WTC11 (cell line): ENCODE measurements around the gene SNX20. TPM values are rescaled to one million over a fixed set of nuclear protein-coding genes. Genes with fewer than 3 reads are reported as not detected.
A peak's percentile ranks its signal among the peaks of the same experiment; 100 is the strongest.

Experiments used
- ATAC-seq: fragments of 200-7000 bp; cut with Tn5 transposase; 2 replicates; pipeline ENCODE4 v1.10.0; 2021; ENCODE audit warnings: mild to moderate bottlenecking, moderate library complexity
- CTCF ChIA-PET: fragments of 300-600 bp; sonication (Branson Sonifier 250); formaldehyde crosslinking; loops from one replicate; lab custom pipeline; 2021; ENCODE audit warnings: antibody characterized with exemption; lab: Charles Lee
- POLR2A ChIA-PET: fragments of 350-600 bp; sonication (Branson Sonifier 250); formaldehyde crosslinking; loops from one replicate; lab custom pipeline; 2021; ENCODE audit warnings: antibody characterized with exemption; lab: Charles Lee
- DNase-seq: peaks from one replicate; pipeline ENCODE4 v3.0.0; 2021; ENCODE audit warnings: low spot score
- H3K27ac Mint-ChIP-seq: 2 replicates; pipeline ENCODE4 v1.8.0; 2021; ENCODE audit warnings: mixed read lengths
- H3K27me3 Mint-ChIP-seq: 2 replicates; pipeline ENCODE4 v1.8.0; 2021; ENCODE audit warnings: low read depth, mild to moderate bottlenecking, moderate library complexity, mixed read lengths
- H3K36me3 Mint-ChIP-seq: 2 replicates; pipeline ENCODE4 v1.8.0; 2021; ENCODE audit warnings: mixed read lengths
- H3K4me1 Mint-ChIP-seq: 2 replicates; pipeline ENCODE4 v1.8.0; 2022; ENCODE audit warnings: mixed read lengths
- H3K4me3 Mint-ChIP-seq: 2 replicates; pipeline ENCODE4 v1.8.0; 2021; ENCODE audit warnings: mild to moderate bottlenecking, moderate library complexity, mixed read lengths
- H3K9me3 Mint-ChIP-seq: 2 replicates; pipeline ENCODE4 v1.8.0; 2021; ENCODE audit warnings: mixed read lengths
- ATF3 ChIP-seq: sonication (generic); formaldehyde crosslinking; conservative IDR thresholded peaks from 2 replicates; pipeline ENCODE4 v1.8.1; 2022; ENCODE audit warnings: mild to moderate bottlenecking, missing genetic modification reagents
- ATF6 ChIP-seq: sonication (generic); formaldehyde crosslinking; IDR thresholded peaks from 2 replicates; pipeline ENCODE4 v1.8.1; 2023; ENCODE audit warnings: mild to moderate bottlenecking, missing genetic modification reagents
- CREB1 ChIP-seq: sonication (generic); formaldehyde crosslinking; IDR thresholded peaks from 2 replicates; pipeline ENCODE4 v1.8.0; 2023; ENCODE audit warnings: mild to moderate bottlenecking, missing genetic modification reagents
- CREM ChIP-seq: sonication (generic); formaldehyde crosslinking; IDR thresholded peaks from 2 replicates; pipeline ENCODE4 v1.8.1; 2022; ENCODE audit warnings: mild to moderate bottlenecking, missing genetic modification reagents, moderate library complexity
- ELF4 ChIP-seq: sonication (generic); formaldehyde crosslinking; IDR thresholded peaks from 2 replicates; pipeline ENCODE4 v1.8.1; 2022; ENCODE audit warnings: low read depth, mild to moderate bottlenecking, moderate library complexity, missing genetic modification reagents
- ESRRA ChIP-seq: sonication (generic); formaldehyde crosslinking; IDR thresholded peaks from 2 replicates; pipeline ENCODE4 v1.8.1; 2022; ENCODE audit warnings: mild to moderate bottlenecking, missing genetic modification reagents, borderline replicate concordance
- FOXJ3 ChIP-seq: sonication (generic); formaldehyde crosslinking; IDR thresholded peaks from 2 replicates; pipeline ENCODE4 v1.9.0; 2021; ENCODE audit warnings: missing genetic modification reagents, mild to moderate bottlenecking, borderline replicate concordance
- FOXP1 ChIP-seq: sonication (generic); formaldehyde crosslinking; IDR thresholded peaks from 2 replicates; pipeline ENCODE4 v1.8.0; 2022; ENCODE audit warnings: missing genetic modification reagents, mild to moderate bottlenecking, moderate library complexity, borderline replicate concordance
- GABPB1 ChIP-seq: sonication (generic); formaldehyde crosslinking; IDR thresholded peaks from 2 replicates; pipeline ENCODE4 v1.8.1; 2023; ENCODE audit warnings: mild to moderate bottlenecking, missing genetic modification reagents
- HMGA2 ChIP-seq: fragments of 250-450 bp; sonication (Bioruptor Pico); IDR thresholded peaks from 2 replicates; pipeline ENCODE4 v1.4.0; 2021; ENCODE audit warnings: mild to moderate bottlenecking, moderate library complexity
- IRF1 ChIP-seq: sonication (generic); formaldehyde crosslinking; IDR thresholded peaks from 2 replicates; pipeline ENCODE4 v1.8.0; 2023; ENCODE audit warnings: missing genetic modification reagents
- JAZF1 ChIP-seq: fragments of 250-450 bp; sonication (Bioruptor Pico); IDR thresholded peaks from 2 replicates; pipeline ENCODE4 v1.9.0; 2021; ENCODE audit warnings: moderate library complexity, mild to moderate bottlenecking, inconsistent platforms
- MYBL2 ChIP-seq: sonication (generic); formaldehyde crosslinking; IDR thresholded peaks from 2 replicates; pipeline ENCODE4 v1.8.1; 2023; ENCODE audit warnings: mild to moderate bottlenecking, moderate library complexity, missing genetic modification reagents
- NFATC4 ChIP-seq: fragments of 250-450 bp; sonication (Bioruptor Pico); IDR thresholded peaks from 2 replicates; pipeline ENCODE4 v1.9.0; 2021; ENCODE audit warnings: mild to moderate bottlenecking
- NR3C1 ChIP-seq: sonication (generic); formaldehyde crosslinking; conservative IDR thresholded peaks from 2 replicates; pipeline ENCODE4 v1.8.1; 2023; ENCODE audit warnings: low read depth, mild to moderate bottlenecking, missing genetic modification reagents
- SOX15 ChIP-seq: fragments of 250-450 bp; sonication (Bioruptor Pico); IDR thresholded peaks from 2 replicates; pipeline ENCODE4 v1.9.0; 2021; ENCODE audit warnings: mild to moderate bottlenecking
- TCF7 ChIP-seq: sonication (generic); formaldehyde crosslinking; IDR thresholded peaks from 2 replicates; pipeline ENCODE4 v1.8.0; 2022; ENCODE audit warnings: mild to moderate bottlenecking, low read depth, missing genetic modification reagents, moderate library complexity
- TEAD1 ChIP-seq: sonication (generic); formaldehyde crosslinking; IDR thresholded peaks from 2 replicates; pipeline ENCODE4 v1.8.0; 2022; ENCODE audit warnings: mild to moderate bottlenecking, missing genetic modification reagents
- ZBTB21 ChIP-seq: sonication (generic); formaldehyde crosslinking; IDR thresholded peaks from 2 replicates; pipeline ENCODE4 v1.8.1; 2023; ENCODE audit warnings: mild to moderate bottlenecking, missing genetic modification reagents, borderline replicate concordance
- ZMAT4 ChIP-seq: fragments of 250-450 bp; sonication (Bioruptor Pico); IDR thresholded peaks from 2 replicates; pipeline ENCODE4 v1.9.0; 2021; ENCODE audit warnings: mild to moderate bottlenecking
- ZNF121 ChIP-seq: sonication (generic); formaldehyde crosslinking; IDR thresholded peaks from 2 replicates; pipeline ENCODE4 v1.8.0; 2023; ENCODE audit warnings: missing genetic modification reagents
- ZNF232 ChIP-seq: sonication (generic); formaldehyde crosslinking; IDR thresholded peaks from 2 replicates; pipeline ENCODE4 v1.8.0; 2022; ENCODE audit warnings: mild to moderate bottlenecking, missing genetic modification reagents
- ZNF423 ChIP-seq: fragments of 250-450 bp; sonication (Bioruptor Pico); IDR thresholded peaks from 2 replicates; pipeline ENCODE4 v2.1.2; 2022; ENCODE audit warnings: mild to moderate bottlenecking, moderate library complexity
- total RNA-seq: library from RNA; stranded (reverse); gene quantifications from 3 replicates; pipeline ENCODE4 v1.2.3, GENCODE V29; 2021
- TF ChIP-seq, protein P1 (sequence below): sonication (generic); formaldehyde crosslinking; IDR thresholded peaks from 2 replicates; pipeline ENCODE4 v1.8.0; 2022; ENCODE audit warnings: mild to moderate bottlenecking, missing genetic modification reagents
- TF ChIP-seq, protein P2 (sequence below): fragments of 250-450 bp; sonication (Bioruptor Pico); IDR thresholded peaks from 2 replicates; pipeline ENCODE4 v1.9.0; 2021; ENCODE audit warnings: mild to moderate bottlenecking, borderline replicate concordance
- TF ChIP-seq, protein P3 (sequence below): sonication (generic); formaldehyde crosslinking; IDR thresholded peaks from 2 replicates; pipeline ENCODE4 v1.8.1; 2022; ENCODE audit warnings: low read depth, mild to moderate bottlenecking, moderate library complexity, missing genetic modification reagents, borderline replicate concordance
- TF ChIP-seq, protein P4 (sequence below): sonication (generic); formaldehyde crosslinking; IDR thresholded peaks from 2 replicates; pipeline ENCODE4 v1.8.1; 2023; ENCODE audit warnings: mild to moderate bottlenecking, moderate library complexity, missing genetic modification reagents

The SNX20 gene
- total RNA-seq, 1 experiment from 2014 or later, result not detected

DNA sequence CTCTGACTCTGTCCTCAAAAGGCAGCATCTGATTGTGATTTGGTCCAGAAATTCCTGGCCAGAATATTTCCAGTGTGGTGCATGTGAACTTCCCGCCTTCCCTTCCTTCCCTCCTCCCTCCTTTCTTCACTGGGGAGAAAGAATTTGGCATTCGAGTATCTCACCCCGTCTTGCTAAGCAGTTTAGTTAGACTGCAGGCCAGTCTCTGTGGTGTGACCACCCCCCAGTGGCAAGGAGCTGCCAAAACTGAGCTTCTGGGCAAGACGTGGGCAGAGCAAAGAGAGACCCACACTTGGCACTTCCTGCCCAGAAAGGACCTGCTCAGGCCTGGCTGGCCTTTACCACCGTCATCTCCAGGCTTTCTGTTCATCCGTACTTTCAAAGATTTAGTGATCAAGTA lies 36.4 kb downstream of the SNX20 start:
- DNase-seq (peak; percentile 35), ATAC-seq (peak; percentile 72)
- H3K36me3 Mint-ChIP-seq, result no peaks in the 10 kb centered on the region
- POLR2A ChIA-PET, result no interaction called here
- H3K9me3 Mint-ChIP-seq, result no peaks in the 10 kb centered on the region
- TF ChIP-seq FOXJ3 (CRISPR knock-in tag) (no peak), ATF6 (no peak), ZBTB21 (CRISPR knock-in tag) (no peak), ATF3 (CRISPR knock-in tag) (no peak), SOX15 (no peak), CREM (CRISPR knock-in tag) (no peak), ZNF121 (no peak), HMGA2 (CRISPR knock-in tag) (no peak), ELF4 (CRISPR knock-in tag) (no peak), CREB1 (CRISPR knock-in tag) (no peak), FOXP1 (CRISPR knock-in tag) (no peak), TEAD1 (CRISPR knock-in tag) (no peak), NR3C1 (CRISPR knock-in tag) (no peak), ZNF423 (no peak), TCF7 (no peak)
- TF ChIP-seq, protein P1, sequence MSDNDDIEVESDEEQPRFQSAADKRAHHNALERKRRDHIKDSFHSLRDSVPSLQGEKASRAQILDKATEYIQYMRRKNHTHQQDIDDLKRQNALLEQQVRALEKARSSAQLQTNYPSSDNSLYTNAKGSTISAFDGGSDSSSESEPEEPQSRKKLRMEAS, result no peak
- TF ChIP-seq, protein P2, sequence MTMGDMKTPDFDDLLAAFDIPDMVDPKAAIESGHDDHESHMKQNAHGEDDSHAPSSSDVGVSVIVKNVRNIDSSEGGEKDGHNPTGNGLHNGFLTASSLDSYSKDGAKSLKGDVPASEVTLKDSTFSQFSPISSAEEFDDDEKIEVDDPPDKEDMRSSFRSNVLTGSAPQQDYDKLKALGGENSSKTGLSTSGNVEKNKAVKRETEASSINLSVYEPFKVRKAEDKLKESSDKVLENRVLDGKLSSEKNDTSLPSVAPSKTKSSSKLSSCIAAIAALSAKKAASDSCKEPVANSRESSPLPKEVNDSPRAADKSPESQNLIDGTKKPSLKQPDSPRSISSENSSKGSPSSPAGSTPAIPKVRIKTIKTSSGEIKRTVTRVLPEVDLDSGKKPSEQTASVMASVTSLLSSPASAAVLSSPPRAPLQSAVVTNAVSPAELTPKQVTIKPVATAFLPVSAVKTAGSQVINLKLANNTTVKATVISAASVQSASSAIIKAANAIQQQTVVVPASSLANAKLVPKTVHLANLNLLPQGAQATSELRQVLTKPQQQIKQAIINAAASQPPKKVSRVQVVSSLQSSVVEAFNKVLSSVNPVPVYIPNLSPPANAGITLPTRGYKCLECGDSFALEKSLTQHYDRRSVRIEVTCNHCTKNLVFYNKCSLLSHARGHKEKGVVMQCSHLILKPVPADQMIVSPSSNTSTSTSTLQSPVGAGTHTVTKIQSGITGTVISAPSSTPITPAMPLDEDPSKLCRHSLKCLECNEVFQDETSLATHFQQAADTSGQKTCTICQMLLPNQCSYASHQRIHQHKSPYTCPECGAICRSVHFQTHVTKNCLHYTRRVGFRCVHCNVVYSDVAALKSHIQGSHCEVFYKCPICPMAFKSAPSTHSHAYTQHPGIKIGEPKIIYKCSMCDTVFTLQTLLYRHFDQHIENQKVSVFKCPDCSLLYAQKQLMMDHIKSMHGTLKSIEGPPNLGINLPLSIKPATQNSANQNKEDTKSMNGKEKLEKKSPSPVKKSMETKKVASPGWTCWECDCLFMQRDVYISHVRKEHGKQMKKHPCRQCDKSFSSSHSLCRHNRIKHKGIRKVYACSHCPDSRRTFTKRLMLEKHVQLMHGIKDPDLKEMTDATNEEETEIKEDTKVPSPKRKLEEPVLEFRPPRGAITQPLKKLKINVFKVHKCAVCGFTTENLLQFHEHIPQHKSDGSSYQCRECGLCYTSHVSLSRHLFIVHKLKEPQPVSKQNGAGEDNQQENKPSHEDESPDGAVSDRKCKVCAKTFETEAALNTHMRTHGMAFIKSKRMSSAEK (CRISPR knock-in tag), result no peak
- TF ChIP-seq, protein P3, sequence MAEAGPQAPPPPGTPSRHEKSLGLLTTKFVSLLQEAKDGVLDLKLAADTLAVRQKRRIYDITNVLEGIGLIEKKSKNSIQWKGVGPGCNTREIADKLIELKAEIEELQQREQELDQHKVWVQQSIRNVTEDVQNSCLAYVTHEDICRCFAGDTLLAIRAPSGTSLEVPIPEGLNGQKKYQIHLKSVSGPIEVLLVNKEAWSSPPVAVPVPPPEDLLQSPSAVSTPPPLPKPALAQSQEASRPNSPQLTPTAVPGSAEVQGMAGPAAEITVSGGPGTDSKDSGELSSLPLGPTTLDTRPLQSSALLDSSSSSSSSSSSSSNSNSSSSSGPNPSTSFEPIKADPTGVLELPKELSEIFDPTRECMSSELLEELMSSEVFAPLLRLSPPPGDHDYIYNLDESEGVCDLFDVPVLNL (CRISPR knock-in tag), result no peak
- no peak overlapping the region for H3K4me3 Mint-ChIP-seq
- H3K27ac Mint-ChIP-seq, result no peak overlapping the region
- H3K27me3 Mint-ChIP-seq, result no peaks in the 10 kb centered on the region
- CTCF ChIA-PET, result interaction anchor here (0.6 to 2.2 kb wide), 21 partner anchors 10 to 620 kb away, joined by 3 to 22 read pairs (median 4); partner anchors contain the start of genes CNEP1R1, CYLD and NKD1
- H3K4me1 Mint-ChIP-seq, result peaks cover 15% of the 10 kb centered on the region

GRCh38 chr16:50644245-50644644 lies 36.9 kb downstream of the SNX20 start:
- no peaks in the 10 kb centered on the region for H3K36me3 Mint-ChIP-seq
- peaks cover 15% of the 10 kb centered on the region for H3K4me1 Mint-ChIP-seq
- H3K27me3 Mint-ChIP-seq, result no peaks in the 10 kb centered on the region
- no peaks in the 10 kb centered on the region for H3K9me3 Mint-ChIP-seq
- no peak for DNase-seq
- H3K27ac Mint-ChIP-seq, result no peak overlapping the region
- no peak for ATAC-seq
- POLR2A ChIA-PET, result no interaction called here
- no peak overlapping the region for H3K4me3 Mint-ChIP-seq
- CTCF ChIA-PET, result interaction anchor here (1.0 to 2.2 kb wide), 12 partner anchors 9 to 619 kb away, joined by 3 to 22 read pairs (median 5); partner anchors contain the start of genes CNEP1R1 and CYLD
- TF ChIP-seq ZNF232 (CRISPR knock-in tag) (no peak), IRF1 (CRISPR knock-in tag) (no peak), GABPB1 (CRISPR knock-in tag) (no peak), JAZF1 (CRISPR knock-in tag) (no peak), ZMAT4 (CRISPR knock-in tag) (no peak), NFATC4 (CRISPR knock-in tag) (no peak), ESRRA (CRISPR knock-in tag) (no peak), MYBL2 (no peak)
- TF ChIP-seq, protein P4, sequence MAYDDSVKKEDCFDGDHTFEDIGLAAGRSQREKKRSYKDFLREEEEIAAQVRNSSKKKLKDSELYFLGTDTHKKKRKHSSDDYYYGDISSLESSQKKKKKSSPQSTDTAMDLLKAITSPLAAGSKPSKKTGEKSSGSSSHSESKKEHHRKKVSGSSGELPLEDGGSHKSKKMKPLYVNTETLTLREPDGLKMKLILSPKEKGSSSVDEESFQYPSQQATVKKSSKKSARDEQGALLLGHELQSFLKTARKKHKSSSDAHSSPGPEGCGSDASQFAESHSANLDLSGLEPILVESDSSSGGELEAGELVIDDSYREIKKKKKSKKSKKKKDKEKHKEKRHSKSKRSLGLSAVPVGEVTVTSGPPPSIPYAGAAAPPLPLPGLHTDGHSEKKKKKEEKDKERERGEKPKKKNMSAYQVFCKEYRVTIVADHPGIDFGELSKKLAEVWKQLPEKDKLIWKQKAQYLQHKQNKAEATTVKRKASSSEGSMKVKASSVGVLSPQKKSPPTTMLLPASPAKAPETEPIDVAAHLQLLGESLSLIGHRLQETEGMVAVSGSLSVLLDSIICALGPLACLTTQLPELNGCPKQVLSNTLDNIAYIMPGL (CRISPR knock-in tag), result no peak
